Stimulated activated CD8-positive, alpha-beta memory T cell treated with anti-CD3 and anti-CD28 coated beads, Interleukin-7, amount 100 ng/mL, for 1 hour (primary cell): ENCODE data around the gene ATP6V0C.
A peak's percentile ranks its signal among the peaks of the same experiment; 100 is the strongest.

Experiments
- DNase-seq, 2 donors: peaks; one replicate each; pipeline ENCODE4 v3.0.0-alpha.2; 2020; ENCODE audit warnings: low read depth in 2 of 2

Gene ATP6V0C

GRCh38 chr16:2513405-2514332 is at the start of gene ATP6V0C:
Gene ATP6V0C (plus strand): TSS chr16:2513952. CDS start chr16:2514104, 152 bp downstream.
- peak; percentile 78 to 81 for DNase-seq

GRCh38 chr16:2464333-2464732 is 49.4 kb upstream of the ATP6V0C start:
- DNase-seq, result no peak

GRCh38 chr16:2465653-2466415 is 47.9 kb upstream of the ATP6V0C start:
- no peak for DNase-seq

- DNase-seq, result no peak
These were observed 46.9 kb upstream of the ATP6V0C start for GRCh38 chr16:2466667-2467527.

GRCh38 chr16:2467528-2468232 is 46.1 kb upstream of the ATP6V0C start:
- no peak for DNase-seq

GRCh38 chr16:2468233-2468724 is 45.5 kb upstream of the ATP6V0C start:
- DNase-seq, result no peak

GRCh38 chr16:2468725-2469398 is 44.9 kb upstream of the ATP6V0C start:
- DNase-seq, result no peak

- DNase-seq, result no peak
These were observed 44.1 kb upstream of the ATP6V0C start for GRCh38 chr16:2469399-2470233.

GRCh38 chr16:2470234-2470601 is 43.5 kb upstream of the ATP6V0C start:
- no peak for DNase-seq

GRCh38 chr16:2470603-2471015 is 43.1 kb upstream of the ATP6V0C start:
- no peak for DNase-seq

GRCh38 chr16:2471016-2471652 is 42.6 kb upstream of the ATP6V0C start, which contains the start of gene NTN3:
Gene NTN3 (plus strand): TSS chr16:2471297. CDS start chr16:2471702, 405 bp downstream.
- no peak for DNase-seq

- no peak for DNase-seq
These were observed 41.9 kb upstream of the ATP6V0C start for GRCh38 chr16:2471653-2472487.

GRCh38 chr16:2472488-2472864 is 41.3 kb upstream of the ATP6V0C start:
- no peak for DNase-seq

GRCh38 chr16:2472885-2473445 is 40.8 kb upstream of the ATP6V0C start:
- no peak for DNase-seq

- no peak for DNase-seq
These were observed 40.3 kb upstream of the ATP6V0C start for GRCh38 chr16:2473446-2473926.

- DNase-seq, result peak; percentile 17 to 26
These were observed 39.5 kb upstream of the ATP6V0C start for GRCh38 chr16:2473999-2474876.
